Lung (tissue), 12 donors: Measurements from ENCODE around the gene ZBTB4. TPM values are rescaled to one million over a fixed set of nuclear protein-coding genes. Genes with fewer than 3 reads are reported as not detected.

Experiments
- ATAC-seq: fragments of 200-7000 bp; cut with Tn5 transposase; one replicate; pipeline ENCODE4 v1.9.1; 2020; ENCODE audit warnings: moderate number of reproducible peaks; ENCODE audit not compliant: insufficient read depth, low FRiP score
- DNase-seq, 3 donors: peaks; one replicate each; pipeline ENCODE4 v3.0.0-alpha.2; 2013 to 2017
- H3K27ac ChIP-seq, 2 donors: one replicate each; pipeline ENCODE4 v1.5.1; 2013; ENCODE audit warnings: mild to moderate bottlenecking in 2 of 2, moderate library complexity in 2 of 2, control low read depth in 1 of 2, inconsistent platforms in 1 of 2, low read depth in 1 of 2, low read length in 1 of 2
- H3K27me3 ChIP-seq, 3 donors: one replicate each; pipeline ENCODE4 v1.5.1; 2013; ENCODE audit warnings: low read length in 2 of 3; ENCODE audit not compliant: control insufficient read depth in 3 of 3, insufficient read depth in 3 of 3
- H3K36me3 ChIP-seq, 4 donors: one replicate each; pipeline ENCODE4 v1.5.1; 2013; ENCODE audit warnings: low read length in 4 of 4, mild to moderate bottlenecking in 1 of 4, moderate library complexity in 1 of 4; ENCODE audit not compliant: control insufficient read depth in 4 of 4, insufficient read depth in 4 of 4
- H3K4me1 ChIP-seq, 5 donors: one replicate each; pipeline ENCODE4 v1.5.1; 2013; ENCODE audit warnings: low read length in 5 of 5, mild to moderate bottlenecking in 2 of 5, moderate library complexity in 1 of 5; ENCODE audit not compliant: control insufficient read depth in 5 of 5, insufficient read depth in 5 of 5
- H3K4me3 ChIP-seq: one replicate; pipeline ENCODE4 v1.5.1; 2013; ENCODE audit warnings: mild to moderate bottlenecking, control low read depth, moderate library complexity
- H3K9ac ChIP-seq, 2 donors: one replicate each; pipeline ENCODE4 v1.5.1; 2013; ENCODE audit warnings: low read length in 2 of 2, control low read depth in 1 of 2; ENCODE audit not compliant: insufficient read depth in 1 of 2
- H3K9me3 ChIP-seq, 4 donors: one replicate each; pipeline ENCODE4 v1.5.1; 2013; ENCODE audit warnings: low read length in 3 of 4, mild to moderate bottlenecking in 1 of 4, moderate library complexity in 1 of 4; ENCODE audit not compliant: control insufficient read depth in 4 of 4, insufficient read depth in 3 of 4
- CTCF ChIP-seq: IDR thresholded peaks from 2 replicates; pipeline ENCODE4 v1.5.1; 2012; ENCODE audit warnings: mild to moderate bottlenecking; ENCODE audit errors: control extremely low read depth, extremely low read depth
- WGBS, 2 donors: extraction: QIAGEN DNeasy Blood & Tissue Kit; methylation state at CpG; one replicate each; pipeline ENCODE4 v1.1.7; 2013; 5-methylcytosine and 5-hydroxymethylcytosine counted together
- polyA plus RNA-seq, 2 donors: library from polyadenylated mRNA; stranded (reverse); fragments of 200-250 nt; gene quantifications; one replicate each; pipeline ENCODE4 v1.2.1, GENCODE V29; 2013
- total RNA-seq, 2 donors: library from RNA; depleted of rRNA in 1 of 2; stranded (reverse); fragments of >200 nt in 1 of 2; gene quantifications; one replicate each; pipeline ENCODE4 v1.2.1, GENCODE V29; 2014 to 2021
- donor health status: control.
- donor health status: control.
- donor health status: Bipolar disorder and iron deficiency.
- donor health status: healthy.
- donor health status: DM: yes; HTN: yes; CAD: no.

ZBTB4 gene
- total and polyA plus RNA-seq, 4 donors = 20.1 to 56.4 (median 33.5) TPM

- Histone ChIP-seq H3K27ac (peak overlapping the region; percentile 9 to 36), H3K9me3 (no peaks in the 10 kb centered on the region), H3K36me3 (peaks cover 24 to 49% (median 39%) of the 10 kb centered on the region in 4 donors), H3K27me3 (no peaks in the 10 kb centered on the region), H3K9ac (no peak overlapping the region), H3K4me1 (peaks cover 0 to 2% (median 0%) of the 10 kb centered on the region in 5 donors), H3K4me3 (no peak overlapping the region)
- no peak for DNase-seq
- no peak for ATAC-seq
- no peak for TF ChIP-seq CTCF
- 83 to 87% methylated on average over 20 of the region's 20 CpGs for WGBS, 2 donors
Measured at GRCh38 chr17:7496470-7497183, 17.2 kb upstream of the ZBTB4 start.

- TF ChIP-seq CTCF = no peak
- H3K27ac ChIP-seq = peak overlapping the region; percentile 18 to 36
- no peaks in the 10 kb centered on the region for H3K27me3 ChIP-seq
- H3K9ac ChIP-seq = no peak overlapping the region
- ATAC-seq = no peak
- H3K36me3 ChIP-seq = peaks cover 17 to 43% (median 33%) of the 10 kb centered on the region in 4 donors
- H3K4me3 ChIP-seq = no peak overlapping the region
- DNase-seq = no peak
- H3K4me1 ChIP-seq = peaks cover 0 to 2% (median 0%) of the 10 kb centered on the region in 5 donors
- WGBS, 2 donors = 89 to 91% methylated on average over 12 of the region's 12 CpGs
- H3K9me3 ChIP-seq = no peaks in the 10 kb centered on the region
Measured at GRCh38 chr17:7495906-7496434, 16.5 kb upstream of the ZBTB4 start.

- 95 to 97% methylated on average over 3 of the region's 3 CpGs for WGBS, 2 donors
- Histone ChIP-seq H3K27ac (no peak overlapping the region), H3K36me3 (peaks cover 6 to 28% (median 19%) of the 10 kb centered on the region in 4 donors), H3K27me3 (no peaks in the 10 kb centered on the region), H3K9ac (no peak overlapping the region), H3K4me1 (peaks cover 0 to 4% (median under 1%) of the 10 kb centered on the region in 5 donors), H3K4me3 (no peak overlapping the region), H3K9me3 (no peaks in the 10 kb centered on the region)
- TF ChIP-seq CTCF = no peak
- ATAC-seq (no peak), DNase-seq (no peak)
Measured at GRCh38 chr17:7493941-7494340, 14.5 kb upstream of the ZBTB4 start.
